G401.6 (cell line): ENCODE measurements around the gene RWDD2A.
"Not testable (repeated sequence)": the region's sequence is repeated elsewhere in the genome, so short reads cannot be mapped to it uniquely, and the experiment has no call there.

Experiments used
- FAIRE-seq: peaks from 2 replicates; lab custom pipeline; 2012; peaks lifted over from hg19 to GRCh38; lab: Jason Lieb, UNC

RWDD2A gene

GRCh38 chr6:83192871-83193746, at the start of gene RWDD2A, which contains the start of gene PGM3:
Gene RWDD2A, plus strand, starts transcription at chr6:83193357. Its CDS starts 1,095 bp downstream, at chr6:83194452.
Gene PGM3, minus strand, starts transcription at chr6:83193265. Its CDS starts 2,253 bp downstream, at chr6:83191012.
- FAIRE-seq, result no peak

GRCh38 chr6:83151114-83151513, 42.0 kb upstream of the RWDD2A start:
- FAIRE-seq, result no peak

- FAIRE-seq, result no peak
Measured at GRCh38 chr6:83152913-83153312, 40.2 kb upstream of the RWDD2A start.

GRCh38 chr6:83153883-83154521, 39.2 kb upstream of the RWDD2A start:
- FAIRE-seq, result no peak

GRCh38 chr6:83155794-83156193, 37.4 kb upstream of the RWDD2A start:
- FAIRE-seq, result no peak

- FAIRE-seq, result no peak
Measured at GRCh38 chr6:83160167-83160566, 33.0 kb upstream of the RWDD2A start.

- FAIRE-seq, result no peak
Measured at GRCh38 chr6:83167726-83168278, 25.4 kb upstream of the RWDD2A start.

- FAIRE-seq, result no peak
Measured at GRCh38 chr6:83168556-83168955, 24.6 kb upstream of the RWDD2A start.

GRCh38 chr6:83169106-83169505, 24.1 kb upstream of the RWDD2A start:
- no peak for FAIRE-seq

GRCh38 chr6:83169511-83169910, 23.6 kb upstream of the RWDD2A start:
- no peak for FAIRE-seq

GRCh38 chr6:83176246-83176645, 16.9 kb upstream of the RWDD2A start:
- no peak for FAIRE-seq

- no peak for FAIRE-seq
Measured at GRCh38 chr6:83180426-83180950, 12.7 kb upstream of the RWDD2A start.

- no peak for FAIRE-seq
Measured at GRCh38 chr6:83182114-83182513, 11.0 kb upstream of the RWDD2A start.

GRCh38 chr6:83183082-83183828, 9.9 kb upstream of the RWDD2A start:
- no peak for FAIRE-seq

GRCh38 chr6:83185096-83185495, 8.1 kb upstream of the RWDD2A start:
- FAIRE-seq, result no peak

GRCh38 chr6:83188501-83188900, 4.7 kb upstream of the RWDD2A start:
- no peak for FAIRE-seq

GRCh38 chr6:83190626-83191025, 2.5 kb upstream of the RWDD2A start:
- FAIRE-seq, result no peak

- not testable (repeated sequence) for FAIRE-seq
Measured at GRCh38 chr6:83191974-83192373, 1.2 kb upstream of the RWDD2A start.

GRCh38 chr6:83192456-83192855, 701 bp upstream of the RWDD2A start:
- no peak for FAIRE-seq

- no peak for FAIRE-seq
Measured at GRCh38 chr6:83193747-83194566, 800 bp downstream of the RWDD2A start.

GRCh38 chr6:83198486-83199172, 5.5 kb downstream of the RWDD2A start:
- no peak for FAIRE-seq
